CD4-positive, alpha-beta T cell treated with Interleukin-15 for 4 hours (primary cell): ENCODE results near the gene THBS1.

Experiments used
- DNase-seq: peaks from one replicate; pipeline ENCODE4 v3.0.0-alpha.2; 2020; ENCODE audit warnings: low spot score

The THBS1 gene

GRCh38 chr15:39574427-39574826, 6.5 kb upstream of the THBS1 start:
- DNase-seq, result no peak

GRCh38 chr15:39575180-39575579, 5.7 kb upstream of the THBS1 start:
- no peak for DNase-seq

- no peak for DNase-seq
Measured at GRCh38 chr15:39578851-39579486, 1.9 kb upstream of the THBS1 start.

GRCh38 chr15:39579487-39580116, 1.3 kb upstream of the THBS1 start:
- DNase-seq, result no peak

- peak; percentile 87 for DNase-seq
Measured at GRCh38 chr15:39580117-39580484, 778 bp upstream of the THBS1 start.

- no peak for DNase-seq
Measured at GRCh38 chr15:39581242-39581792, 438 bp downstream of the THBS1 start.

- no peak for DNase-seq
Measured at GRCh38 chr15:39581793-39582285, 960 bp downstream of the THBS1 start.

- no peak for DNase-seq
Measured at GRCh38 chr15:39582286-39582976, 1.6 kb downstream of the THBS1 start.

GRCh38 chr15:39582977-39583595, 2.2 kb downstream of the THBS1 start:
- DNase-seq, result no peak

GRCh38 chr15:39583596-39584265, 2.9 kb downstream of the THBS1 start:
- DNase-seq, result peak; percentile 21

GRCh38 chr15:39584266-39584659, 3.4 kb downstream of the THBS1 start:
- no peak for DNase-seq

- no peak for DNase-seq
Measured at GRCh38 chr15:39584662-39585388, 3.9 kb downstream of the THBS1 start.

- no peak for DNase-seq
Measured at GRCh38 chr15:39585389-39585841, 4.5 kb downstream of the THBS1 start.

GRCh38 chr15:39585871-39586301, 5.0 kb downstream of the THBS1 start:
- DNase-seq, result no peak

GRCh38 chr15:39586387-39587095, 5.7 kb downstream of the THBS1 start:
- no peak for DNase-seq

- no peak for DNase-seq
Measured at GRCh38 chr15:39587096-39587721, 6.3 kb downstream of the THBS1 start.

- no peak for DNase-seq
Measured at GRCh38 chr15:39587731-39588530, 7.1 kb downstream of the THBS1 start.

GRCh38 chr15:39588531-39589192, 7.8 kb downstream of the THBS1 start:
- DNase-seq, result no peak
